Endothelial cell of umbilical vein (primary cell): ENCODE measurements around the gene PDE4B. TPM values are rescaled to one million over a fixed set of nuclear protein-coding genes. Genes with fewer than 3 reads are reported as not detected.

Source experiments
- BruUV-seq: library from RNA; stranded (reverse); fragments of 400-500 nt; replicated peaks from 2 replicates; lab custom pipeline; 2021; lab: Mats Ljungman, UMichigan
- CTCF ChIA-PET: fragments of 300-600, 350-600 bp; sonication (Branson Sonifier 250); formaldehyde crosslinking; loops from one replicate; lab custom pipeline; 2021; ENCODE audit warnings: antibody characterized with exemption, inconsistent platforms; lab: Charles Lee
- POLR2A ChIA-PET: fragments of 300-600, 350-600 bp; sonication (Branson Sonifier 250); formaldehyde crosslinking; loops from one replicate; lab custom pipeline; 2021; ENCODE audit warnings: antibody characterized with exemption, inconsistent platforms; lab: Charles Lee
- DNase-seq: peaks from one replicate; pipeline ENCODE4 v3.0.0-alpha.2; 2011; ENCODE audit warnings: low read depth, low spot score
- FAIRE-seq: peaks from 2 replicates; lab custom pipeline; 2011; peaks lifted over from hg19 to GRCh38; lab: Jason Lieb, UNC
- H2AFZ ChIP-seq: 2 replicates; pipeline ENCODE4 v1.6.0; 2012; ENCODE audit warnings: low read depth, low read length, control low read depth, inconsistent platforms
- H3K27ac ChIP-seq: 2 replicates; pipeline ENCODE4 v1.5.1; 2011; ENCODE audit warnings: low read depth, mild to moderate bottlenecking, control low read depth, low read length, moderate library complexity; ENCODE audit not compliant: insufficient read depth
- H3K27me3 ChIP-seq, 2 experiments: 2 replicates each; pipeline versions ENCODE4 v1.6.0 to v1.6.1; 2011; ENCODE audit warnings: low read length in 2 of 2, mixed read lengths in 1 of 2; ENCODE audit not compliant: control insufficient read depth in 2 of 2, insufficient read depth in 2 of 2
- H3K36me3 ChIP-seq, 2 experiments: 2 replicates in 1 of 2; 3 replicates in 1 of 2; pipeline ENCODE4 v1.5.1; 2011; ENCODE audit warnings: low read length in 2 of 2, mild to moderate bottlenecking in 1 of 2, moderate library complexity in 1 of 2; ENCODE audit not compliant: control insufficient read depth in 2 of 2, insufficient read depth in 2 of 2; ENCODE audit errors: extremely low read depth in 1 of 2
- H3K4me1 ChIP-seq: 3 replicates; pipeline ENCODE4 v1.5.1; 2011; ENCODE audit warnings: mild to moderate bottlenecking, low read length; ENCODE audit not compliant: control insufficient read depth, insufficient read depth; ENCODE audit errors: extremely low read depth
- H3K4me2 ChIP-seq: 2 replicates; pipeline ENCODE4 v1.6.1; 2011; ENCODE audit warnings: low read length, control low read depth, mixed read lengths; ENCODE audit not compliant: insufficient read depth
- H3K4me3 ChIP-seq, 3 experiments: fragments of 200-600 bp in 1 of 3; sonication (generic), shearing (Covaris generic) in 1 of 3; replicated peaks in 1 of 3; 2 replicates each; pipeline ENCODE4 v1.5.1; 2011 to 2016; ENCODE audit warnings: control low read depth in 3 of 3, low read length in 3 of 3, mild to moderate bottlenecking in 2 of 3, inconsistent platforms in 1 of 3, low read depth in 1 of 3, moderate library complexity in 1 of 3; ENCODE audit not compliant: insufficient read depth in 1 of 3
- H3K79me2 ChIP-seq: 2 replicates; pipeline ENCODE4 v1.6.0; 2012; ENCODE audit warnings: low read length, inconsistent platforms; ENCODE audit not compliant: control insufficient read depth, insufficient read depth
- H3K9ac ChIP-seq: replicated peaks from 2 replicates; pipeline ENCODE3; 2011; ENCODE audit warnings: low read length, control low read depth; ENCODE audit not compliant: insufficient read depth; ENCODE audit errors: extremely low read depth
- H3K9me1 ChIP-seq: replicated peaks from 3 replicates; pipeline ENCODE4 v1.6.0; 2011; ENCODE audit warnings: mild to moderate bottlenecking, low read length; ENCODE audit not compliant: control insufficient read depth, insufficient read depth; ENCODE audit errors: extremely low read depth
- H3K9me3 ChIP-seq: replicated peaks from 2 replicates; pipeline ENCODE4 v1.5.1; 2012; ENCODE audit warnings: low read length, inconsistent platforms; ENCODE audit not compliant: control insufficient read depth, insufficient read depth
- H4K20me1 ChIP-seq: replicated peaks from 2 replicates; pipeline ENCODE3; 2011; ENCODE audit warnings: mild to moderate bottlenecking, low read length; ENCODE audit not compliant: control insufficient read depth, insufficient read depth; ENCODE audit errors: extremely low read depth
- CTCF ChIP-seq, 2 donors: IDR thresholded peaks; 1 replicate in 1 of 2; 2 replicates in 1 of 2; pipeline ENCODE4 v1.5.1; 2011; ENCODE audit warnings: low read length in 2 of 2, mild to moderate bottlenecking in 2 of 2, moderate library complexity in 2 of 2, control low read depth in 1 of 2, inconsistent platforms in 1 of 2, low read depth in 1 of 2; ENCODE audit not compliant: insufficient read depth in 1 of 2; ENCODE audit errors: extremely low read depth in 1 of 2
- EZH2 ChIP-seq: IDR thresholded peaks from 2 replicates; pipeline ENCODE4 v1.6.1; 2012; ENCODE audit warnings: borderline replicate concordance, low read depth, mild to moderate bottlenecking, moderate library complexity, low read length, inconsistent platforms; ENCODE audit not compliant: severe bottlenecking
- FOS ChIP-seq: IDR thresholded peaks from 2 replicates; pipeline ENCODE4 v1.6.1; 2011; ENCODE audit warnings: mild to moderate bottlenecking, low read length, moderate library complexity, borderline replicate concordance; ENCODE audit not compliant: insufficient read depth
- GATA2 ChIP-seq: IDR thresholded peaks from 2 replicates; pipeline ENCODE4 v1.7.0; 2011; ENCODE audit warnings: low read depth, mild to moderate bottlenecking, moderate library complexity, mixed read lengths, low read length; ENCODE audit not compliant: insufficient read length, insufficient read depth
- JUN ChIP-seq: IDR thresholded peaks from 2 replicates; pipeline ENCODE4 v1.6.1; 2011; ENCODE audit warnings: borderline replicate concordance, low read depth; ENCODE audit not compliant: insufficient read length, insufficient read depth
- MAX ChIP-seq: IDR thresholded peaks from 2 replicates; pipeline ENCODE4 v1.6.1; 2011; ENCODE audit not compliant: insufficient read depth, insufficient read length
- MYC ChIP-seq: IDR thresholded peaks from one replicate; pipeline ENCODE4 v1.6.1; 2011; ENCODE audit warnings: mild to moderate bottlenecking, low read depth, low read length
- POLR2A ChIP-seq: IDR thresholded peaks from 2 replicates; pipeline ENCODE4 v1.6.1; 2012; ENCODE audit warnings: low read depth, mild to moderate bottlenecking, control low read depth, low read length
- POLR2AphosphoS5 ChIP-seq: IDR thresholded peaks from 2 replicates; pipeline ENCODE4 v1.6.1; 2012; ENCODE audit warnings: low read depth, mild to moderate bottlenecking, control low read depth, low read length, moderate library complexity; ENCODE audit not compliant: insufficient read depth
- dilution Hi-C: fragments of 300-500 bp; cut with MboI; formaldehyde crosslinking; loops from one replicate; pipeline ENCODE4 v1.15.0; 2019; ENCODE audit warnings: low sequenced_read_pairs; ENCODE audit not compliant: extremely low pct_ligation_motif_present
- intact Hi-C: fragments of 100-400 bp; cut with micrococcal nuclease; formaldehyde crosslinking; loops from one replicate; pipeline ENCODE4 v1.10.0; 2022
- polyA plus RNA-seq, 4 experiments: library from polyadenylated mRNA; depleted of rRNA in 3 of 4; stranded (reverse) in 3 of 4; unstranded in 1 of 4; fragments of >200 nt; gene quantifications; 2 replicates each; pipeline versions ENCODE4 v1.2.1 to v1.2.3, GENCODE V29; 2011 to 2012; ENCODE audit warnings: missing spikeins in 1 of 4
- total RNA-seq: library from RNA; stranded (reverse); gene quantifications from 2 replicates; pipeline ENCODE4 v1.2.3, GENCODE V29; 2021

The PDE4B gene
- total and polyA plus RNA-seq, 2 donors (not counting 3 experiments of a cell fraction or from before 2014, with no cell fraction given), result 63.5 to 69.8 TPM

GRCh38 chr1:66271904-66272254, 479.2 kb downstream of the PDE4B start:
- Histone ChIP-seq H3K36me3 (no peaks in the 10 kb centered on the region), H3K4me1 (peaks cover 43% of the 10 kb centered on the region), H3K4me2 (peak overlapping the region; percentile 37), H3K27me3 (no peaks in the 10 kb centered on the region), H4K20me1 (no peaks in the 10 kb centered on the region), H3K9ac (peak overlapping the region; percentile 57), H3K4me3 (no peak overlapping the region), H3K9me1 (no peaks in the 10 kb centered on the region), H3K79me2 (no peaks in the 10 kb centered on the region), H3K9me3 (no peaks in the 10 kb centered on the region), H2AFZ (peak overlapping the region; percentile 78), H3K27ac (peak overlapping the region; percentile 71)
- BruUV-seq, result no TSS peak
- ChIA-PET POLR2A (interaction anchor here (2.6 kb wide), 1 partner anchor 60 kb away, joined by 13 read pairs; no protein-coding TSS in a partner anchor), CTCF (interaction anchor here (1.0 to 4.8 kb wide), 4 partner anchors 10 to 232 kb away, joined by 3 to 51 read pairs (median 5); no protein-coding TSS in a partner anchor)
- FAIRE-seq (no peak), DNase-seq (no peak)
- dilution Hi-C loops (loop anchor here (25.0 kb wide), 1 partner anchor 190 kb away; no protein-coding TSS in a partner anchor), intact Hi-C loops (loop anchor here (1.0 kb wide), 4 partner anchors 59 to 99 kb away; no protein-coding TSS in a partner anchor)
- TF ChIP-seq POLR2AphosphoS5 (no peak), MAX (peak; percentile 19)

- Histone ChIP-seq H3K4me1 (peaks cover 29% of the 10 kb centered on the region), H3K9me1 (no peaks in the 10 kb centered on the region), H3K9me3 (no peaks in the 10 kb centered on the region), H3K36me3 (no peaks in the 10 kb centered on the region), H4K20me1 (no peaks in the 10 kb centered on the region), H3K9ac (no peak overlapping the region), H3K4me3 (no peak overlapping the region), H3K4me2 (no peak overlapping the region), H3K27ac (no peak overlapping the region), H2AFZ (no peak overlapping the region), H3K79me2 (no peaks in the 10 kb centered on the region), H3K27me3 (no peaks in the 10 kb centered on the region)
- intact Hi-C loops (no loop called here), dilution Hi-C loops (loop anchor here (25.0 kb wide), 1 partner anchor 189 kb away; no protein-coding TSS in a partner anchor)
- TF ChIP-seq FOS (no peak), POLR2A (no peak), JUN (no peak), EZH2 (no peak), GATA2 (no peak), CTCF (IDR thresholded peaks at IDR 0.05; ENCODE audit: extremely low read depth in 1 of 2, insufficient read depth in 1 of 2, low read depth in 1 of 2, low read length in 2 of 2) (no peak), POLR2AphosphoS5 (no peak), MYC (no peak), MAX (no peak)
- CTCF ChIA-PET, result interaction anchor here (1.1 to 4.8 kb wide), 4 partner anchors 10 to 163 kb away, joined by 3 to 51 read pairs (median 4); no protein-coding TSS in a partner anchor
- FAIRE-seq (no peak), DNase-seq (no peak)
- no TSS peak for BruUV-seq
- POLR2A ChIA-PET, result no interaction called here
These were observed 481.0 kb downstream of the PDE4B start for GRCh38 chr1:66273656-66274055.
